NCI-H1694 (cell line): ENCODE results near the gene XAF1.
"Not testable (repeated sequence)": the region's sequence is repeated elsewhere in the genome, so short reads cannot be mapped to it uniquely, and the experiment has no call there.

Source experiments
- DNase-seq: peaks from one replicate; lab custom pipeline; 2025; lab: John Stamatoyannopoulos, UW

Gene XAF1

GRCh38 chr17:6800422-6801027 is 44.7 kb downstream of the XAF1 start:
- no peak for DNase-seq

- DNase-seq, result no peak
Observed at GRCh38 chr17:6811510-6811909, 55.7 kb downstream of the XAF1 start.

DNA sequence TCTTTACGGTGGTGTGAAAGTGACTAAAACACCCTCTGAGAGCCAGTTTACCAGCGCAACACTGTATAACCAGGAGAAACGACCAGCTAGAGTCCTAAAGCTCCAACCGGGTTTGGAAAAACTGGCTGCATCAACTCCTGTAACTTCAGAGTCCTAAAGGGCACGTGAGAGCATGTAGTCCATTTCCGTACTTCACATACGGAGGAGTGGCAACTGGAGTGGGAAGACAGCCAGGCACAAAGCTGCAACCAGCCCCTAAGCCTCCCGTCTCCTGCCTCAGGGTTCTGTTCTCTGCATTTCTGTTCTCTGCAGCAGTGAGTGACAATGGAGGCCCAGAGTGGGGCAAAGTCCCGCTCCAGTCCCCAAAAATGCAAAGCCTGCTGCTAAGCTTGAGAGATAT is 56.4 kb downstream of the XAF1 start:
- no peak for DNase-seq

DNA sequence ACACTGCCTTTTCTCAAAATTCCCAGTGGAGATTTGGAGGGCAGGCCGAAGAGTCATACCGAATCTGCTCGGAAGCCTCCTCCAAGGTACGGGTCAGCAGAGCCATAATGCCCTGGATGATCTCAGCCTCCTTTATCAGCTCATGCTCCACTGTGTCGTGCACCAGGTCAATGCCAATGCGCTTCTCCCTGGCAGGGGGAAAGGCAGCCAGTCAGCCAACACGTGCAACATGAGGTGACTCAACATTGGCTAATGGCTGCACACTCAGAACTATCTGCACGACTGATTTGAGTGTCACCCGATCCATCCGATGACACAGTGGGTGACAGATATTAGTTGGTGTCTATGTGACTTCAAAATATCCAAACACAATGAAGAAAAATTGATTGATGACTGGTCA is 59.9 kb downstream of the XAF1 start:
- DNase-seq, result no peak

GRCh38 chr17:6816368-6816767 is 60.5 kb downstream of the XAF1 start:
- DNase-seq, result not testable (repeated sequence)

DNA sequence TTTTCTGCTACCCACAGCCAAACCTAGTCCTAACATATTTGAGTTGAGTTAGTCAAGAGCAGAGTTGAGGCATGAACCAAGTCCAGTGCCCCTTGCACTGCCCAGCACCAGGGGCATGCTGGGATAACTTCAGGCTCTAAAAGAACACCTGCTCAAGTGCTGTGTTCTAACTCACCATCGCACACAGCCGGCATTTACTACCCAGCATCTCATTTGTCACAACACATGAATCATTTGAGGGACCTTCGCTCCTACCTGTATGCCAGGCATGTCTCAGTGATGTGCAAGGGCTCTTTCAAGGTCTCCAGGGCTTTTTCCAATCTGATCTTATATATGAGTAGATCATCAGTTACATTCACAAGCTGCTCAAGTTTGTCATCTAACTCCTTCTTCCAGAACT is 63.1 kb downstream of the XAF1 start:
- no peak for DNase-seq

GRCh38 chr17:6823011-6823442 is 67.2 kb downstream of the XAF1 start:
- DNase-seq, result no peak
